HCT116 (cell line): ENCODE measurements around the gene MTHFD2L. TPM values are rescaled to one million over a fixed set of nuclear protein-coding genes. Genes with fewer than 3 reads are reported as not detected.

Experiments
- ATAC-seq: fragments of 200-7000 bp; cut with Tn5 transposase; 2 replicates; pipeline ENCODE4 v1.9.1; 2020; ENCODE audit warnings: mild to moderate bottlenecking, moderate library complexity
- BruUV-seq: library from RNA; stranded (reverse); fragments of 400-500 nt; replicated peaks from 2 replicates; lab custom pipeline; 2021; lab: Mats Ljungman, UMichigan
- CTCF ChIA-PET: fragments of 300-600 bp; sonication (Branson Sonifier 250); formaldehyde crosslinking; loops from one replicate; lab custom pipeline; 2021; ENCODE audit warnings: antibody characterized with exemption; lab: Charles Lee
- POLR2A ChIA-PET: fragments of 300-600, 350-600 bp; sonication (Branson Sonifier 250); formaldehyde crosslinking; loops from one replicate; lab custom pipeline; 2021; ENCODE audit warnings: antibody characterized with exemption; lab: Charles Lee
- RAD21 ChIA-PET, 2 experiments: fragments of 300-600 bp; sonication (Branson Sonifier 250); formaldehyde crosslinking; loops; one replicate each; lab custom pipeline; 2023; ENCODE audit warnings: low total read pairs in 2 of 2; ENCODE audit not compliant: uncharacterized antibody in 2 of 2, unreplicated experiment in 2 of 2, low non-redundant PET in 1 of 2; lab: Charles Lee
- DNase-seq: peaks from one replicate; pipeline ENCODE4 v3.0.0-alpha.2; 2010; ENCODE audit warnings: low read depth, low spot score
- H2AFZ ChIP-seq: fragments of 200-600 bp; shearing (Covaris generic), sonication (generic); 2 replicates; pipeline ENCODE4 v1.6.1; 2017; ENCODE audit warnings: low read depth, mixed run types, mixed read lengths, antibody characterized with exemption, low read length; ENCODE audit not compliant: poor library complexity, severe bottlenecking
- H3K27ac ChIP-seq: 2 replicates; pipeline ENCODE4 v1.5.1; 2012; ENCODE audit warnings: low read depth, low read length
- H3K27me3 ChIP-seq: fragments of 200-600 bp; sonication (generic); 2 replicates; pipeline ENCODE4 v1.6.1; 2016; ENCODE audit warnings: mixed run types, low read length, mixed read lengths; ENCODE audit not compliant: insufficient read depth
- H3K36me3 ChIP-seq, 2 experiments: fragments of 200-500 bp in 1 of 2; fragments of 200-600 bp in 1 of 2; sonication (Bioruptor generic) in 1 of 2; sonication (generic) in 1 of 2; 2 replicates each; pipeline versions ENCODE4 v1.5.1 to v1.6.1; 2014 to 2016; ENCODE audit warnings: low read length in 2 of 2, inconsistent platforms in 1 of 2, mixed read lengths in 1 of 2, mixed run types in 1 of 2; ENCODE audit not compliant: insufficient read depth in 2 of 2, control insufficient read depth in 1 of 2
- H3K4me1 ChIP-seq, 2 experiments: fragments of 200-600 bp in 1 of 2; sonication (generic) in 1 of 2; 2 replicates each; pipeline versions ENCODE4 v1.5.1 to v1.6.1; 2012 to 2017; ENCODE audit warnings: low read length in 2 of 2, inconsistent platforms in 1 of 2, mild to moderate bottlenecking in 1 of 2, mixed read lengths in 1 of 2, mixed run types in 1 of 2, moderate library complexity in 1 of 2; ENCODE audit not compliant: insufficient read depth in 2 of 2, control insufficient read depth in 1 of 2
- H3K4me2 ChIP-seq: fragments of 200-600 bp; sonication (generic); 2 replicates; pipeline ENCODE4 v1.6.1; 2017; ENCODE audit warnings: mixed run types, low read length, mixed read lengths
- H3K4me3 ChIP-seq, 2 experiments: fragments of 200-600 bp in 1 of 2; sonication (generic) in 1 of 2; replicated peaks in 1 of 2; 2 replicates each; pipeline ENCODE4 v1.5.1; 2011 to 2016; ENCODE audit warnings: low read length in 2 of 2, control low read depth in 1 of 2, low read depth in 1 of 2, mild to moderate bottlenecking in 1 of 2, mixed read lengths in 1 of 2, mixed run types in 1 of 2
- H3K79me2 ChIP-seq: fragments of 200-600 bp; sonication (generic); 2 replicates; pipeline ENCODE4 v1.6.1; 2017; ENCODE audit warnings: mild to moderate bottlenecking, mixed run types, low read length, moderate library complexity, mixed read lengths; ENCODE audit not compliant: insufficient read depth
- H3K9ac ChIP-seq: fragments of 200-600 bp; sonication (generic); 2 replicates; pipeline ENCODE4 v1.6.1; 2016; ENCODE audit warnings: low read length, mixed read lengths
- H3K9me2 ChIP-seq: fragments of 200-600 bp; sonication (generic), shearing (Covaris generic); 2 replicates; pipeline ENCODE4 v1.6.1; 2017; ENCODE audit warnings: mixed run types, mild to moderate bottlenecking, moderate library complexity; ENCODE audit not compliant: insufficient read depth
- H3K9me3 ChIP-seq, 2 experiments: fragments of 200-500 bp in 1 of 2; fragments of 200-600 bp in 1 of 2; sonication (Bioruptor generic) in 1 of 2; sonication (generic) in 1 of 2; 2 replicates each; pipeline ENCODE4 v1.6.1; 2014 to 2017; ENCODE audit warnings: low read length in 2 of 2, mixed read lengths in 2 of 2, inconsistent platforms in 1 of 2, low read depth in 1 of 2, mild to moderate bottlenecking in 1 of 2, mixed run types in 1 of 2, moderate library complexity in 1 of 2; ENCODE audit not compliant: control insufficient read depth in 1 of 2, insufficient read depth in 1 of 2
- H4K20me1 ChIP-seq: fragments of 200-600 bp; sonication (generic), shearing (Covaris generic); 2 replicates; pipeline ENCODE4 v1.6.1; 2017; ENCODE audit warnings: mixed run types, mild to moderate bottlenecking, moderate library complexity; ENCODE audit not compliant: insufficient read depth
- CBX3 ChIP-seq: IDR thresholded peaks from 2 replicates; pipeline ENCODE4 v1.6.1; 2012; ENCODE audit warnings: low read depth
- CEBPB ChIP-seq: IDR thresholded peaks from 2 replicates; pipeline ENCODE4 v1.6.1; 2012; ENCODE audit warnings: low read depth
- EZH2 ChIP-seq: fragments of 200-600 bp; sonication (generic); IDR thresholded peaks from 2 replicates; pipeline ENCODE4 v1.6.1; 2017; ENCODE audit warnings: antibody characterized with exemption, mixed run types
- POLR2A ChIP-seq: IDR thresholded peaks from 2 replicates; pipeline ENCODE4 v1.7.0; 2011; ENCODE audit warnings: borderline replicate concordance; ENCODE audit not compliant: insufficient read depth, insufficient read length; ENCODE audit errors: extremely low read depth
- RAD21 ChIP-seq: IDR thresholded peaks from 2 replicates; pipeline ENCODE4 v1.6.1; 2012; ENCODE audit warnings: low read depth, mild to moderate bottlenecking
- REST ChIP-seq: IDR thresholded peaks from 2 replicates; pipeline ENCODE4 v1.6.1; 2012; ENCODE audit warnings: low read depth
- TCF7L2 ChIP-seq: IDR thresholded peaks from 2 replicates; pipeline ENCODE4 v1.7.0; 2011; ENCODE audit warnings: borderline replicate concordance, inconsistent platforms; ENCODE audit not compliant: insufficient read depth, insufficient read length; ENCODE audit errors: extremely low read depth
- YY1 ChIP-seq: IDR thresholded peaks from 2 replicates; pipeline ENCODE4 v1.6.1; 2011; ENCODE audit warnings: low read length, low read depth, moderate library complexity, mild to moderate bottlenecking; ENCODE audit not compliant: insufficient replicate concordance; ENCODE audit errors: extremely low read depth
- intact Hi-C: fragments of 100-400 bp; cut with micrococcal nuclease; formaldehyde crosslinking; loops from 2 replicates; pipeline ENCODE4 v1.10.0; 2022
- total RNA-seq: library from RNA; stranded (reverse); gene quantifications from one replicate; pipeline ENCODE4 v1.2.1, GENCODE V29; 2021; ENCODE audit not compliant: unreplicated experiment
- TF ChIP-seq, protein P1 (sequence below), 3 experiments: fragments of 200-600 bp in 1 of 3; sonication (generic) in 1 of 3; IDR thresholded peaks in 2 of 3; conservative IDR thresholded peaks in 1 of 3; 2 replicates each; pipeline ENCODE4 v1.5.1; 2012 to 2017; ENCODE audit warnings: low read depth in 2 of 3, low read length in 2 of 3, antibody characterized with exemption in 1 of 3, borderline replicate concordance in 1 of 3, control low read depth in 1 of 3, mild to moderate bottlenecking in 1 of 3, mixed read lengths in 1 of 3, mixed run types in 1 of 3, moderate library complexity in 1 of 3; ENCODE audit not compliant: insufficient read depth in 1 of 3

The MTHFD2L gene
- total RNA-seq, 1 experiment from 2014 or later, result 15.0 TPM

DNA sequence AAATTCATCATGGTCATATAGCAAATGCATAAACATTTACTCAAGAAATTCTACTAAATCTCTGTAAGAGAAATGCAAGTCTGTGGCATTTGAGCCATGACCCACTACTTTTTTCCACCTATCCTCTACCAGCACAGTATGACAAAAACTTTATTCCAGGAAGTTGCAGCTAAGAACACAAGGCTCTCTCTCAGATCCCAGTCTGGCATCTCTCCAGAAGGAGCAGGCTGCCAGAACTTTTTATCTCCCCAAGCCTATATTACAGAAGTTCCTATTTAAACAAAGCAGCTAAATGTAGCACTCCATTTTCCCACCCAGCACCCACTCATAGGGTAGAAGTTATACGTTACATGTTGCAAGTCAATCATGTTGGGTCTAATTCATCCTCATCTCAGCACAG lies 101.0 kb downstream of the MTHFD2L start:
- CTCF ChIA-PET, result no interaction called here
- POLR2A ChIA-PET, result no interaction called here
- TF ChIP-seq TCF7L2 (no peak), EZH2 (no peak), CBX3 (no peak), REST (no peak), CEBPB (no peak), YY1 (no peak), POLR2A (no peak), RAD21 (no peak)
- TF ChIP-seq, protein P1, sequence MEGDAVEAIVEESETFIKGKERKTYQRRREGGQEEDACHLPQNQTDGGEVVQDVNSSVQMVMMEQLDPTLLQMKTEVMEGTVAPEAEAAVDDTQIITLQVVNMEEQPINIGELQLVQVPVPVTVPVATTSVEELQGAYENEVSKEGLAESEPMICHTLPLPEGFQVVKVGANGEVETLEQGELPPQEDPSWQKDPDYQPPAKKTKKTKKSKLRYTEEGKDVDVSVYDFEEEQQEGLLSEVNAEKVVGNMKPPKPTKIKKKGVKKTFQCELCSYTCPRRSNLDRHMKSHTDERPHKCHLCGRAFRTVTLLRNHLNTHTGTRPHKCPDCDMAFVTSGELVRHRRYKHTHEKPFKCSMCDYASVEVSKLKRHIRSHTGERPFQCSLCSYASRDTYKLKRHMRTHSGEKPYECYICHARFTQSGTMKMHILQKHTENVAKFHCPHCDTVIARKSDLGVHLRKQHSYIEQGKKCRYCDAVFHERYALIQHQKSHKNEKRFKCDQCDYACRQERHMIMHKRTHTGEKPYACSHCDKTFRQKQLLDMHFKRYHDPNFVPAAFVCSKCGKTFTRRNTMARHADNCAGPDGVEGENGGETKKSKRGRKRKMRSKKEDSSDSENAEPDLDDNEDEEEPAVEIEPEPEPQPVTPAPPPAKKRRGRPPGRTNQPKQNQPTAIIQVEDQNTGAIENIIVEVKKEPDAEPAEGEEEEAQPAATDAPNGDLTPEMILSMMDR (IDR thresholded peaks at IDR 0.05 in 2 of 3, conservative IDR thresholded peaks at IDR 0.05 in 1 of 3; ENCODE audit: borderline replicate concordance in 1 of 3, insufficient read depth in 1 of 3, low read depth in 2 of 3, low read length in 2 of 3), result no peak
- no peaks in the 10 kb centered on the region; a peak in 2 of 4 replicates for H3K9me3 ChIP-seq
- ATAC-seq, result no peak
- H3K4me1 ChIP-seq, result peaks cover 2 to 5% of the 10 kb centered on the region in 2 experiments; a peak in 1 of 4 replicates
- H3K36me3 ChIP-seq, result no peaks in the 10 kb centered on the region
- DNase-seq, result no peak
- no peak overlapping the region for H2AFZ ChIP-seq
- H3K27me3 ChIP-seq, result no peaks in the 10 kb centered on the region
- H4K20me1 ChIP-seq, result no peaks in the 10 kb centered on the region
- no peak overlapping the region for H3K27ac ChIP-seq
- no peaks in the 10 kb centered on the region for H3K9me2 ChIP-seq
- no peak overlapping the region for H3K4me3 ChIP-seq
- intact Hi-C loops, result no loop called here
- no TSS peak for BruUV-seq
- no peak overlapping the region for H3K4me2 ChIP-seq
- no peaks in the 10 kb centered on the region for H3K79me2 ChIP-seq
- H3K9ac ChIP-seq, result no peak overlapping the region
- RAD21 ChIA-PET, result no interaction called here
